Activated naive CD8-positive, alpha-beta T cell treated with anti-CD3 and anti-CD28 coated beads for 36 hours (primary cell): ENCODE data around the gene TNFRSF25. TPM values are rescaled to one million over a fixed set of nuclear protein-coding genes. Genes with fewer than 3 reads are reported as not detected.
A peak's percentile ranks its signal among the peaks of the same experiment; 100 is the strongest.
"Not testable (repeated sequence)": the region's sequence is repeated elsewhere in the genome, so short reads cannot be mapped to it uniquely, and the experiment has no call there.

Experiments used
- DNase-seq: peaks from one replicate; pipeline ENCODE4 v3.0.0; 2021
- H3K27ac Mint-ChIP-seq: one replicate; pipeline ENCODE4 v1.8.0; 2022; ENCODE audit warnings: mild to moderate bottlenecking, moderate library complexity, mixed read lengths
- H3K27me3 Mint-ChIP-seq: one replicate; pipeline ENCODE4 v1.8.0; 2022; ENCODE audit warnings: mild to moderate bottlenecking, mixed read lengths
- H3K36me3 Mint-ChIP-seq: one replicate; pipeline ENCODE4 v1.8.0; 2021; ENCODE audit warnings: mild to moderate bottlenecking, mixed read lengths
- H3K4me1 Mint-ChIP-seq: one replicate; pipeline ENCODE4 v1.8.0; 2021; ENCODE audit warnings: mixed read lengths
- H3K4me3 Mint-ChIP-seq: one replicate; pipeline ENCODE4 v1.8.0; 2022; ENCODE audit warnings: mild to moderate bottlenecking, moderate library complexity, mixed read lengths
- H3K9me3 Mint-ChIP-seq: one replicate; pipeline ENCODE4 v1.8.0; 2022; ENCODE audit warnings: mixed read lengths
- total RNA-seq, 2 experiments: library from RNA; stranded (reverse); gene quantifications; one replicate each; pipeline ENCODE4 v1.2.3, GENCODE V29; 2021

Gene TNFRSF25
- total RNA-seq, 2 experiments from 2014 or later = 64.7 to 67.8 TPM

DNA sequence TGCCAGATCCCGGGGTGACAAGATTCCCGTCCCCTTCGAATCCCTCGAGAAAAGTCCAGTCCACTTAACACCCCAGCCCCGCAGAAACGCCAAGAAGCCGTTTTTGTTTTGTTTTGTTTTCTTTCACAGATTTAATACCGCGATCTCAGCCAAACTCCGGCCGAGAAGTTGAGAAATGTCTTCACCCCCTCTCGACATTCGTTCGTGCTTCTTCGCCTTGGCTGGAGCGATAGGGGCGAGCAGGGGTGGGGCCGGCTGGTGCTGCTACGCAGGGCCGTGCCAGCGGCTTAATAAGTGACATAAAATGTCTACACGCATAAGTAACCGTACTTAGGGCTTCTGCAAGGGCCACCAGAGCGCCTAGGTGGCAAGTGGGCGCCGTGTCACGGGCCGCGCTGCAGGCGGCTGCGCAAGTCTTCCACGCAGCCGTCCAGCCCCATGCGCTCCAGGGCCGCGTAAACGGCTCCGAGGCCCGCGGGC is 4.9 kb downstream of the TNFRSF25 start:
- Mint-ChIP-seq H3K27me3 (peaks cover 13% of the 10 kb centered on the region), H3K36me3 (peaks cover 29% of the 10 kb centered on the region), H3K27ac (peak overlapping the region; percentile 86), H3K4me3 (peak overlapping the region; percentile 71), H3K4me1 (peaks cover 43% of the 10 kb centered on the region), H3K9me3 (no peaks in the 10 kb centered on the region)
- no peak for DNase-seq

DNA sequence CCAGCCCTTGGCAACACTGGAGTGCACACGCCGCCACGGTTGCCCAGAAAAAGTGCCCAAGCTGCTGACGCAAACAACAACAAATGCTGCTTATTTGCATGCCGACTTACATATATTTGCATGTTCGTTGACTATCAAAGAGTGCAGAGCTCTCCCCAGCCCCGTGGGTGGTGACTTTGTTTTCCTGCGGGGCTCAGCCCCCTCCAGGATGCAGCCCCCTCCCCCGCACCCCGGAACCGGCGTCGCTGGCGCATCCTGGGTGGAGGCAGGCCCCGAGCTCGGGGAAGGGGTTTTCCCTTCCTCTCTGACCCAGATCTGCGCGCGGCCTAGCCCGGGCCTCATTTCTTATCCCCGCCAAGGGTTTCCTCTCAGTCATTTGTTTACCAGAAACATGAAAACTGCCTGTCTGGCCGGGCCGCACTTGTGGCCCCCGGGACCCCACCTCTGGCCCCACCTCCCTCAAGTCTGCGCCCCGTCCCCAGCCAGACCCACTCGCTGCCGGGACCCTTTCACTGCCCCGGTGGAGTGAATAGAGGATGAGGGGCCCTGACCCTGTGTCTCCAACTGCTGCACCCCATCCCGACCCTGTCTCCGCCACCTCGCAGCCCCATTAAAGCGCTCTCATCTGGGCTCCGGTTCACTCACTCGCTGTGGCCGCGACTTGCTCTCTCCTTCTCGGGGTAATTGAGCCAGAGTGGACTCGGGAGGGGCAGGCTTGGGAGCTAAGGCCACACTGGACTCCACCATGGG is 5.5 kb downstream of the TNFRSF25 start:
- Mint-ChIP-seq H3K4me3 (peak overlapping the region; percentile 71), H3K36me3 (peaks cover 29% of the 10 kb centered on the region), H3K9me3 (no peaks in the 10 kb centered on the region), H3K27me3 (peaks cover 16% of the 10 kb centered on the region), H3K4me1 (peaks cover 43% of the 10 kb centered on the region), H3K27ac (peak overlapping the region; percentile 86)
- DNase-seq = peak; percentile 81

GRCh38 chr1:6459850-6460265 is 6.1 kb downstream of the TNFRSF25 start:
- peaks cover 25% of the 10 kb centered on the region for H3K36me3 Mint-ChIP-seq
- H3K27me3 Mint-ChIP-seq = peaks cover 16% of the 10 kb centered on the region
- H3K4me1 Mint-ChIP-seq = peaks cover 43% of the 10 kb centered on the region
- no peaks in the 10 kb centered on the region for H3K9me3 Mint-ChIP-seq
- peak overlapping the region; percentile 72 for H3K27ac Mint-ChIP-seq
- no peak for DNase-seq
- H3K4me3 Mint-ChIP-seq = peak overlapping the region; percentile 56

- Mint-ChIP-seq H3K9me3 (no peaks in the 10 kb centered on the region), H3K27ac (no peak overlapping the region), H3K27me3 (peaks cover 42% of the 10 kb centered on the region), H3K4me3 (no peak overlapping the region), H3K4me1 (peaks cover 21% of the 10 kb centered on the region), H3K36me3 (peaks cover 8% of the 10 kb centered on the region)
- no peak for DNase-seq
Observed at GRCh38 chr1:6456800-6457466, 9.0 kb downstream of the TNFRSF25 start.

DNA sequence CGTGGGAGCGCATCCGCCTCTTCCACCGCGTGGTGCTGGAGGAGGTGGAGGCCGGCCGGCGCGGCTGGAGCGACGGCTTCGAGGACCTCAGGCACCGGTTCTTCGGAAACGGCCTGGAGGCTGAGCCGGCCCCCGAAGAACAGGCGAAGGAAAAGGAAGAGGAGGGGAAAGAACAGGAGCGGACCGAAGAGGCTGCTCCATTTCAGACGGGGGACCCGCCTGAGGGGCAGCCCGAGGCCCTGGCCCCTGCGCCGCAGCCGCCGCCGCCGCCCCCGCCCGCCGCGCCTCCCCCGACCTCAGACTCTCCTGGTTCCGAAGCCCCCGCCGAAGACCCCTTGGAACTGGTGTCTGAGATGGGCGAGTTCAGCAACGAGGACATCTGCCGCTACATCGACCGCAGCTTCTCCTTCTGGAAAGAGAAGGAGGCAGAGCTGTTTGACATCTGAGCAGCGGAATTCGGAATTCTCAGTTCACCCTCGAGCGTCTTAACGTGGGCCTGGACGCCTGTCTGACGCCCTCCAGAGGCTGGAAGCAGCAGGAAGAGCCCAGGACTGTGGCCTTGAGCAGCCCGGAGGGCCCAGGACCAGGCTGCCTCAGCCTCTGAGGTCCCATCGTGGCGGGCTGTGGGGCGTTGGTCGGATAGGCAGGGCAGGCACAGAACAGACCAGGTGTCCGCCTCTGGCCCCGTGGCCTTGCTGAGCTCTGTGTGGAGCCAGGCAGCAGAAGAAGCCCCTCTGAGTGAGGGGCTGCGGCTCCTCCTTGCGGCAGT is 10.0 kb downstream of the TNFRSF25 start:
- H3K4me3 Mint-ChIP-seq, H3K9me3 Mint-ChIP-seq, H3K27ac Mint-ChIP-seq, H3K36me3 Mint-ChIP-seq, DNase-seq: not testable (repeated sequence)
- Mint-ChIP-seq H3K27me3 (peaks cover 47% of the 10 kb centered on the region), H3K4me1 (peaks cover 15% of the 10 kb centered on the region)

DNA sequence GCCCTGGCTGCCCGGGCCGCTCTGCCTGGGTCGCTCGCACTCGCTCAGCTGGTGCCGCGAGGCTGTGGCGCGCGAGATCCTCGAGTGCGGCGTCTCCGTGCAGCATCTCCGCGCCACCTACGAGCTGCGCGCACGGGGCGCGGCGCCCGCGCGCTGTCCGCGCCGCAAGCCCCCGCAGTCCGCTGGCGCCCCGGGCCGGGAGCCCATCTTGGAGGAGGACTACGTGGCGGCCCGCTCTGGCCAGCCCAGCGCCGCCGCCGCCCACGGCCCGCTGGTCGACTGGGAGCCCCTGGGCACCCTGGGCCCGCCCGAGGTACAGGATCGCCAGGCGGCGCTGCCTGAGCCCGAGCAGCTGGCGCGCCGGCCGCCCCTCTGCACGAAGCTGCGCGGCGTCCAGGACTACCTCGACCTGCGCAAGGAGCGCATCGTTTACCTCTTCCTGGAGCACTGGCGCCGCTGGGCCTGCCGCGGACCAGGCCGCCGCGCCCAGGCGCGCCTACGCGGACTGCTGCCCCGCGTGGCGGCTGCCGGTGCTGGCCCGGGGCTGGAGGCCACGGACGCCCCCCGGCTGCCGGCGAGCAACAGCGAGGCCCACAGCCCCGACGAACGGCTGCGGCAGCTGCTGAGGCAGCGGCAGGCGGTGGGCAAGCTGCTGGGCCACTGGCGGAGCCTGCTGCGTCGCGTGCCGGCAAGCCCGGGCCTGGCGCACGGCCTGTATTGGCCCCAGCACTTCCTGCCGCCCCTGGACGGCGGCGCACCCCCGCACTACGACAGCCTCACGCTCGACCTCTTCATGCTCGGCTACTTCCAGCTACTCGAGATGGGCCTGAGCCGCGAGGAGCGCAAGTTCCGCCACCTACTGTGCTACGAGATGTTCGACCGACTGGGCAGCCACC is 10.9 kb downstream of the TNFRSF25 start:
- DNase-seq = peak; percentile 51
- Mint-ChIP-seq H3K9me3 (no peaks in the 10 kb centered on the region), H3K36me3 (no peaks in the 10 kb centered on the region)

GRCh38 chr1:6453895-6454855 is 11.8 kb downstream of the TNFRSF25 start:
- H3K27me3 Mint-ChIP-seq = peaks cover 60% of the 10 kb centered on the region
- H3K27ac Mint-ChIP-seq, H3K4me1 Mint-ChIP-seq, H3K4me3 Mint-ChIP-seq, H3K9me3 Mint-ChIP-seq, H3K36me3 Mint-ChIP-seq: not testable (repeated sequence)
- peak; percentile 26 for DNase-seq

More for the DNA sequence above, 10.9 kb downstream of the TNFRSF25 start:
- no peak overlapping the region for H3K27ac Mint-ChIP-seq
- peaks cover 6% of the 10 kb centered on the region for H3K4me1 Mint-ChIP-seq
- no peak overlapping the region for H3K4me3 Mint-ChIP-seq
- H3K27me3 Mint-ChIP-seq = peaks cover 55% of the 10 kb centered on the region

DNA sequence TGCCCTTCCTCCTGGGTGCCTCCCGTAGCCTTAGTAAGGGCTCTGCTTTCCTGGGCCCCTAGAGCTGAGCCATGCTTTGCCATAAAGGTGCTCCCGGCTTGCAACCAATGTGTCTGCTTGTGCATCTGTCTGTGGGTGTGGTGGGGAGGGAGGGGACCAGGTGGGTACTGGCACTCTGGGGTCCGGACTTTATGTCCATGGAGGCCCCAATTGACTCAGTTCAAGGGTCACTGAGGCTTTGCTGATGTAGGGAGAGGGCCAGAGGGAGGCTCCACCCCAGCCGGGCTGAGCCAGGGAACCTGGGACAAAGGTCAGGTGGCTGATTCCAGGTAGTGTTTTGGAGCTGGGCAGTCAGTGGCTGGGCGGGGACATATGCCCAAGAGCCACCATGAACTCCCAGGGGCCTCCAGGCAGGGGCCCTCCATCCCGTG is 15.0 kb downstream of the TNFRSF25 start:
- no peaks in the 10 kb centered on the region for H3K9me3 Mint-ChIP-seq
- H3K4me3 Mint-ChIP-seq = no peak overlapping the region
- peaks cover 75% of the 10 kb centered on the region for H3K27me3 Mint-ChIP-seq
- no peak overlapping the region for H3K27ac Mint-ChIP-seq
- no peak for DNase-seq
- peaks cover 10% of the 10 kb centered on the region for H3K4me1 Mint-ChIP-seq
- no peaks in the 10 kb centered on the region for H3K36me3 Mint-ChIP-seq

DNA sequence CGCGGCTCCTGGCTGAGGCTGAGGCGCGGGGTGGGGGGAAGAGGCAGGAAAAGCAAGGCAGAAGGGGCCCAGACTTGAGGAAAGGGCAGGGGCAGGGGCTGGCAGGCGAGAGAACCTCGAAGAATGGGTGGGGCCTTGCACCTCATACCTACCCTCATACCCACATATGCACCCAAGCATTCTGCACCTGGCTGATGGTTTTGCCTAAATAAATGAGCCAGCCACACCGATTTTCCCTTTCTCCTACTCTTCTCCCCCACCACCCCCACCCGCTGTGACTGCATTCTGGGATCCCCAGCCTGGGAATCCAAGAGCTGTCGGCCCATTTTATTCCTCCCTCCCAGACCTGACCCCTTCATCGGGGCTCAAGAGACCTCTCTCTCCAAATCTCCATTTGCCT is 15.5 kb downstream of the TNFRSF25 start:
- H3K4me3 Mint-ChIP-seq, H3K9me3 Mint-ChIP-seq: not testable (repeated sequence)

DNA sequence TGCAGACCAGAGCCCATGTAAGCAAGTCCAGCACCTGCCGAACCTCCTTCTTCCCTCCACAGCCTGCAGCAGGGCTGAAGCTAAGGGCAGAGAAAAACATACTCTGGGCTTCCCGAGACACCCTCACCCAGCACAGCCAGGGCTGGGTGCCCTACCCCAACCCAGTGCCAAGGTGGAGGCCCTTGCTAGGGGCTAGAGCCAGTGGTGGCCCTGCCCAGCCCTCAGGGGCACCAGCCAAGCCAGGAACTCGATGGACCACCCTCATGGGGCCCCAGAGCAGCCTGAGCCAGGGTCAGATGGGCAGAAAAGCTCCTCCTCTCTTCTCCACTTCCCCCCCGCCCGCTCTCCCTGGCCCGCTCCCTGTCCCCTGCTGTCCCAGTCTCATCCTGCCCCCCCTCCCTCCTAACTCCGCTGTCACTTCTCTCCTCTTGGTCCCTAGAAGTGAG is 15.9 kb downstream of the TNFRSF25 start:
- DNase-seq = no peak
- Mint-ChIP-seq H3K4me1 (peaks cover 10% of the 10 kb centered on the region), H3K4me3 (no peak overlapping the region), H3K27me3 (peaks cover 76% of the 10 kb centered on the region), H3K27ac (no peak overlapping the region), H3K36me3 (no peaks in the 10 kb centered on the region), H3K9me3 (no peaks in the 10 kb centered on the region)

More for the DNA sequence above, 15.5 kb downstream of the TNFRSF25 start:
- peaks cover 75% of the 10 kb centered on the region for H3K27me3 Mint-ChIP-seq
- H3K36me3 Mint-ChIP-seq, H3K4me1 Mint-ChIP-seq, DNase-seq, H3K27ac Mint-ChIP-seq: not testable (repeated sequence)

GRCh38 chr1:6448749-6449631 is 17.0 kb downstream of the TNFRSF25 start:
- H3K4me3 Mint-ChIP-seq = no peak overlapping the region
- H3K4me1 Mint-ChIP-seq = peaks cover 10% of the 10 kb centered on the region
- no peaks in the 10 kb centered on the region for H3K9me3 Mint-ChIP-seq
- H3K27ac Mint-ChIP-seq = no peak overlapping the region
- DNase-seq = no peak
- peaks cover 79% of the 10 kb centered on the region for H3K27me3 Mint-ChIP-seq
- H3K36me3 Mint-ChIP-seq = no peaks in the 10 kb centered on the region

DNA sequence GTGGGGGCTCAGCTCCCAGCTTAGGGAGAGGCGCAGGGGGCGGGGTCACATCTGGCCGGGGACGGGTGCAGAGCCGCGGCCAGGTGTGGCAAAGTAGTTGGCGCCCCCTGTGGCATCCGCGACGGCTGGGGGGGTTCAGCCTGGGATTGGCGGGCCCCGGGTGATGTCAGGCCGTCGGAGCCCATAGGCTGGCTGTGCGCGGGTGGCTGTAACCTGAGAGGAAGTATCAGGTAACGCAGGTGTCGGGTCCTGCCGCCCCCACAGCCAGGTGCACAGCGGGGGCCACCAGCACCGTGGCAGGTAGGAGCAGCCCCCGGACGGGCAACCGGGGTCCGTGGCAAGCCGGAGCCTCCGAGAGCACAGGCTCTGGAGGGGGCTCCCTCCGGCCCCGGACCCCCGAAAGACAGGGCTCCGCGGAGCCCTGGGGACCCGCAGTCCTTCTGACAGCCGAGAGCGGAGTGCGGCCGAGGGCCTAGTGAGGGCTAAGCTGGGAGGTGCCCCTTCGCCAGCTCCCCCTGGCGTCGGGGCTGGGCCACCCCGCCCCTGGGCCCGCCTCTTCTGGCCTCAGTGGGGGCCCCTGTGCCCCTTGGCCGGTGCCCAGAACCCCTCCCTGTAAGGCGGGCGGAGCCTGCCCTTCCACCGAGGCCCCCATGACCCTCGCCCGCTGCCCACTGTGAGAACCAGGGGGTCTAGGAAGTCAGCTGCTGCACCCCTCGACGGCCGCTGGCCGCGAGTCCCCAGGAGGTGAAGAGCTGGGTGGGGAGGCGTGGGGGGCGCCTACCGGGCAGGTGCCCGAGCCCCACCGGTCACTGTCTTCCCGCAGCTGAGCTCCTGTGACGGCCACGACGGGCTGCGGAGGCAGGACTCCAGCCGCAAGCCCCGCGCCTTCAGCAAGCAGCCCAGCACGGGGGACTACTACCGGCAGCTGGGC is 17.9 kb downstream of the TNFRSF25 start:
- no peak overlapping the region for H3K27ac Mint-ChIP-seq
- no peaks in the 10 kb centered on the region for H3K9me3 Mint-ChIP-seq
- H3K4me1 Mint-ChIP-seq = peaks cover 10% of the 10 kb centered on the region
- no peaks in the 10 kb centered on the region for H3K36me3 Mint-ChIP-seq
- DNase-seq = no peak
- peak overlapping the region; percentile 25 for H3K4me3 Mint-ChIP-seq
- peaks cover 70% of the 10 kb centered on the region for H3K27me3 Mint-ChIP-seq
